Uterus (tissue), 2 donors: Measurements from ENCODE around the gene GFER.

ENCODE experiments used
- CTCF ChIP-seq, 4 experiments: fragments of 200-600 bp in 2 of 4; fragments of 450-650 bp in 2 of 4; sonication (generic) in 2 of 4; IDR thresholded peaks; one replicate each; pipeline ENCODE4 v1.5.1; 2016 to 2019; ENCODE audit warnings: antibody characterized with exemption in 4 of 4, mild to moderate bottlenecking in 2 of 4, moderate library complexity in 1 of 4
- POLR2A ChIP-seq, 2 donors: fragments of 450-650 bp; IDR thresholded peaks; one replicate each; pipeline ENCODE4 v1.6.1; 2016; ENCODE audit warnings: antibody characterized with exemption in 2 of 2, mild to moderate bottlenecking in 1 of 2, moderate library complexity in 1 of 2

DNA sequence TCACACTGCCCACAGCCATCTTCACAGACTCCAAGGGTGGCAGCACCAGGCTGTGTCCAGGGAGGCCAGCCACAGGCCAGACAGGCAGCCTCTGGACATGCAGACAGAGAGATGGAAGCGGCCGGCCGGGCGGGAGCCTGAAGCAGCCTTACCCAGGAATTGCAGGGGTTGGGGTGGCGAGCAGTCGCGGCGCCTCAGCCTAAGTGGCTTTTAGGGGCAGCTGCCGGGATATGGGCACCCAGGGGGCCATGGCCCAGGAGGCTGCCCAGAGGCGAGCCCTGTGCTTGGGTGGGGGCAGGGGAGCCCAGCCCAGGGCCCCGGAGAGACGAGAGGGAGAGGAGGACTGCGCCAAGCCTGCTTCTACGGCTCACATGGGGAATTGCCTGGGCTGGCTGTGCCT is 41.3 kb downstream of the GFER start:
- TF ChIP-seq CTCF (IDR thresholded peaks at IDR 0.05): no peak
- no peak for TF ChIP-seq POLR2A (IDR thresholded peaks at IDR 0.05)
